Mucosa of descending colon (tissue), 3 donors: ENCODE results near the gene RPL18. TPM values are rescaled to one million over a fixed set of nuclear protein-coding genes. Genes with fewer than 3 reads are reported as not detected.

ENCODE experiments used
- ATAC-seq: fragments of 200-7000 bp; cut with Tn5 transposase; one replicate; pipeline ENCODE4 v1.9.1; 2020; ENCODE audit warnings: mild to moderate bottlenecking, moderate library complexity
- DNase-seq, 3 donors: peaks; one replicate each; pipeline ENCODE4 v3.0.0-alpha.2; 2020
- H3K36me3 ChIP-seq: fragments of 200-600 bp; one replicate; pipeline ENCODE4 v1.8.0; 2021; ENCODE audit warnings: low read depth, mild to moderate bottlenecking
- H3K4me1 ChIP-seq: fragments of 200-600 bp; one replicate; pipeline ENCODE4 v1.8.0; 2021; ENCODE audit warnings: low read depth, mild to moderate bottlenecking
- H3K4me3 ChIP-seq: fragments of 200-600 bp; one replicate; pipeline ENCODE4 v1.8.0; 2021; ENCODE audit warnings: mild to moderate bottlenecking
- H3K9me3 ChIP-seq: fragments of 200-600 bp; one replicate; pipeline ENCODE4 v1.8.0; 2021; ENCODE audit warnings: mild to moderate bottlenecking
- intact Hi-C, 2 donors: fragments of 100-400 bp; cut with DNase I in 1 of 2; cut with micrococcal nuclease in 1 of 2; formaldehyde crosslinking; loops; one replicate each; pipeline versions ENCODE4 v1.11.0 to v1.11.1; 2022; cut with DNase I, micrococcal nuclease
- total RNA-seq, 3 donors: library from RNA; stranded (reverse); fragmentation: NEBNext Ultra II Directional in 2 of 3; extraction: Animal tissue kit (Norgen Biotek cat#: 25700) in 2 of 3; gene quantifications; one replicate each; pipeline versions ENCODE4 v1.2.1 to v1.2.4, GENCODE V29; 2021 to 2023
- TF ChIP-seq, protein P1 (sequence below): fragments of 200-600 bp; IDR thresholded peaks from one replicate; pipeline ENCODE4 v1.8.0; 2022; ENCODE audit warnings: antibody characterized with exemption, mild to moderate bottlenecking
- donor health status: DM: no; HTN: no; CAD: no; lungs with moderate emphysema.
- donor health status: DM: no; HTN: no; CAD: no.
- donor health status: DM: no; HTN: yes; CAD: no.

Gene RPL18
- total RNA-seq, 3 donors from 2014 or later = 999 to 1,336 (median 1,270) TPM

DNA sequence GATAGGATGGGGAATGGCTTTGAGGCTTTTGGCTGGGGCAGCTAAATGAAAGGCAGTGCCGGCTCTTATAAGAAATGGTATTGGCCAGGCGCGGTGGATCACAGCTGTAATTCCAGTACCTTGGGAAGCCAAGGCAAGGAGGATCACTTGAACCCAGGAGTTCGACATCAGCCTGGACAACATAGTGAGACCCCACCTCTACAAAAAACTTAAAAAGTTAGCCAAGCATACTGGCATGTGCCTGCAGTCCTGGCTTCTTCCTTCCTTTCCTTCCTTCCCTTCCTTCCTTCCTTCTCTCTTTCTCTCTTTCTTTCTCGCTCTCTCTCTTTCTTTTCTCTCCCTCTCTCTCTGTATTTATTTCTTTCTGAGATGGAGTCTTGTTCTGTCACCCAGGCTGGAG is 23.9 kb upstream of the RPL18 start:
- H3K36me3 ChIP-seq = no peaks in the 10 kb centered on the region
- H3K9me3 ChIP-seq = no peaks in the 10 kb centered on the region
- ATAC-seq (no peak), DNase-seq (no peak)
- TF ChIP-seq, protein P1, sequence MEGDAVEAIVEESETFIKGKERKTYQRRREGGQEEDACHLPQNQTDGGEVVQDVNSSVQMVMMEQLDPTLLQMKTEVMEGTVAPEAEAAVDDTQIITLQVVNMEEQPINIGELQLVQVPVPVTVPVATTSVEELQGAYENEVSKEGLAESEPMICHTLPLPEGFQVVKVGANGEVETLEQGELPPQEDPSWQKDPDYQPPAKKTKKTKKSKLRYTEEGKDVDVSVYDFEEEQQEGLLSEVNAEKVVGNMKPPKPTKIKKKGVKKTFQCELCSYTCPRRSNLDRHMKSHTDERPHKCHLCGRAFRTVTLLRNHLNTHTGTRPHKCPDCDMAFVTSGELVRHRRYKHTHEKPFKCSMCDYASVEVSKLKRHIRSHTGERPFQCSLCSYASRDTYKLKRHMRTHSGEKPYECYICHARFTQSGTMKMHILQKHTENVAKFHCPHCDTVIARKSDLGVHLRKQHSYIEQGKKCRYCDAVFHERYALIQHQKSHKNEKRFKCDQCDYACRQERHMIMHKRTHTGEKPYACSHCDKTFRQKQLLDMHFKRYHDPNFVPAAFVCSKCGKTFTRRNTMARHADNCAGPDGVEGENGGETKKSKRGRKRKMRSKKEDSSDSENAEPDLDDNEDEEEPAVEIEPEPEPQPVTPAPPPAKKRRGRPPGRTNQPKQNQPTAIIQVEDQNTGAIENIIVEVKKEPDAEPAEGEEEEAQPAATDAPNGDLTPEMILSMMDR = no peak
- H3K4me1 ChIP-seq = peaks cover 12% of the 10 kb centered on the region
- no peak overlapping the region for H3K4me3 ChIP-seq
- intact Hi-C loops = no loop called here

- H3K36me3 ChIP-seq = no peaks in the 10 kb centered on the region
- TF ChIP-seq, protein P1 = no peak
- intact Hi-C loops = no loop called here
These were observed 22.9 kb upstream of the RPL18 start for GRCh38 chr19:48641850-48642249.

DNA sequence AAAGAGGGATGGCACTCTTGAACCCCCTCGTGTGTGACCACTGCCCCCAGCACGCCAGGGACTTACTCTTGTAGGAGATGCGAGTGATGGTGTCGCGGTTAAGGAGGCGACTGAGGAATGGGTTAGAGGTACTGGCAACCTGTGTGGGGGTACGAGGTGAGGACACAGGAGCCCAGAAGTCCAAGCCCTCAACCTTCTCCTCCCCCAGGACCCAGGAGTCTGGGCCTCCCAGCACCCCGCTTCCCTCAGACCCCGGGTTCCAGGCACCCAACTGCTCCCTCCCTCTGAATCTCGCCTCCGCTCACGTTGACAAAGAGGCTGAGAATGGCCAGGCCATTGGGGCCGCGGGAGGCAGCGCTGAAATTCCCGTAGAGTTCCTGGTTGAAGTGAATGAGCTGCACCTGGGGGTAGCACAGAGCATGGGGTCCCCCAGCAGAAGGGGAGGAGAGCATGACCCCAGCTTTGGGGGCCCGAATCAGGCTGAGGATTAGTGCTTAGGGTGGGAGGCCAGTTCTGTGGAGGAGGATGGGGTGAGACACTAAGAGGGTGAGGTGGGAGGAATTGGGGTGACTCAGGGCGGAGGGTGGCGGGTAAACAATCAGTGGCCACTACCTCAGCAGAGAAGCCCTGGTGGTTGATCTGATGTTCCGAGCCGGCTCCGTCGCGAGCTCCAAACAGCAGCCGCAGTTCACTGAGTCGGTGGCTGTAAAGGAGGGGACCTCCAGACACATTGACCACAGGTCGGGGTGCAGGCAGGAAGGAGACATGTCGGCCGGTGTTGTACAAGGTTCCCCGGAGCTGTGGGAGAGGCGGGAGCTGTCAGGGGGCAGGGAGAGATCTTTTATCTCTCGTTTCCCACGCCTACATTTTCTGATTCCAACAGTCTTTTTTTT is 20.8 kb upstream of the RPL18 start:
- DNase-seq (peak in 1 of 3 donors; percentile 47), ATAC-seq (no peak)
- TF ChIP-seq, protein P1 = no peak
- Histone ChIP-seq H3K4me3 (no peak overlapping the region), H3K9me3 (no peaks in the 10 kb centered on the region), H3K4me1 (peaks cover 13% of the 10 kb centered on the region), H3K36me3 (no peaks in the 10 kb centered on the region)
- intact Hi-C loops = no loop called here

More at GRCh38 chr19:48641850-48642249, 22.9 kb upstream of the RPL18 start:
- DNase-seq (no peak), ATAC-seq (no peak)
- H3K4me1 ChIP-seq = peaks cover 16% of the 10 kb centered on the region
- no peaks in the 10 kb centered on the region for H3K9me3 ChIP-seq
- no peak overlapping the region for H3K4me3 ChIP-seq

GRCh38 chr19:48638831-48639381 is 19.9 kb upstream of the RPL18 start:
- DNase-seq (peak; percentile 53 to 72 (median 63)), ATAC-seq (no peak)
- TF ChIP-seq, protein P1 = no peak
- H3K36me3 ChIP-seq = peaks cover 4% of the 10 kb centered on the region
- H3K4me1 ChIP-seq = peaks cover 22% of the 10 kb centered on the region
- intact Hi-C loops = no loop called here
- H3K9me3 ChIP-seq = no peaks in the 10 kb centered on the region
- H3K4me3 ChIP-seq = no peak overlapping the region

- H3K4me3 ChIP-seq = peak overlapping the region; percentile 31
- H3K9me3 ChIP-seq = no peaks in the 10 kb centered on the region
- intact Hi-C loops = no loop called here
- ATAC-seq (peak; percentile 51), DNase-seq (peak; percentile 80 to 89 (median 86))
- H3K36me3 ChIP-seq = peaks cover 4% of the 10 kb centered on the region
- TF ChIP-seq, protein P1 = no peak
- peaks cover 29% of the 10 kb centered on the region for H3K4me1 ChIP-seq
These were observed 19.2 kb upstream of the RPL18 start for GRCh38 chr19:48637948-48638830.
